Stimulated activated CD8-positive, alpha-beta memory T cell treated with anti-CD3 and anti-CD28 coated beads, Interleukin-12 subunit alpha, Interleukin-12 subunit beta, amount 100 ng/mL, for 1 hour (primary cell): ENCODE measurements around the gene HPS6.
A peak's percentile ranks its signal among the peaks of the same experiment; 100 is the strongest.

ENCODE experiments used
- DNase-seq: peaks from one replicate; pipeline ENCODE4 v3.0.0-alpha.2; 2020; ENCODE audit warnings: low read depth

The HPS6 gene

DNA sequence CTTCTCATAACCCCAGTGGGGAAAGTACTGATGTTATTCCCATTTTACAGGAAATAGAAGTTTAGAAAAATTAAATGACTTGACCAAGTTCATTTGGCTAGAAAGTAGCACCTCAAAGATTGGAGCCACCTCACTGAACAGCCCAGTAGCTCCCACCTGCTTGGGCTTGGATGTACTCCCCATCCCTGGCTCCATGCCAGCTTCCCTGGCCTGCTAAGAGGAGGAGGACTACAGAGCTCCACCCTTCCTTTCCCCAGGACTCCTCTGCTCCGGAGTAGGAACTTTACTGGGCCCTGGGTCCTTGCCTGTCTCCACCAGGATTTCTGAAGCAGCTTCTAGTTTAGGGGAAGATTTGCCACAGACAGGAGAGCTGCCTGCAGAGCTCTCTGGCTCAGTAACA, 3.1 kb downstream of the HPS6 start:
- no peak for DNase-seq

- DNase-seq = no peak
Measured at GRCh38 chr10:102069071-102069470, 3.9 kb downstream of the HPS6 start.

GRCh38 chr10:102072673-102073527, 7.8 kb downstream of the HPS6 start:
- peak; percentile 75 for DNase-seq

DNA sequence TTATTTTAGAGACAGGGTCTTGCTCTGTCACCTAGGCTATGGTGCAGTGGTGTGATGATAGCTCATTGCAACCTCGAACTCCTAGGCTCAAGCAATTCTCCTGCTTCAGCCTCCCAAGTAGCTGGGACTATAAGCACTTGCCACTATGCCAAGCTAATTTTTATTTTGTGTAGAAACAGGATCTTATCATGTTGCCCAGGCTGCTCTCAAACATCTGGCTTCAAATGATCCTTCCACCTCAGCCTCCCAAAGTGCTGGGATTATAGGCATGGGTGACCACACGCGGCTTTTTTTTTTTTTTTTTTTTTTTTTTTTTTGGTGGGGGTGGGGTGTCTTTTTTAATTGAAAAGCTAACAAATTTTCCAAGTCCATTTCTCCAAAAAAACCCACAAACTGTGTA, 18.4 kb downstream of the HPS6 start:
- no peak for DNase-seq

- DNase-seq = no peak
Measured at GRCh38 chr10:102085336-102085735, 20.2 kb downstream of the HPS6 start.

DNA sequence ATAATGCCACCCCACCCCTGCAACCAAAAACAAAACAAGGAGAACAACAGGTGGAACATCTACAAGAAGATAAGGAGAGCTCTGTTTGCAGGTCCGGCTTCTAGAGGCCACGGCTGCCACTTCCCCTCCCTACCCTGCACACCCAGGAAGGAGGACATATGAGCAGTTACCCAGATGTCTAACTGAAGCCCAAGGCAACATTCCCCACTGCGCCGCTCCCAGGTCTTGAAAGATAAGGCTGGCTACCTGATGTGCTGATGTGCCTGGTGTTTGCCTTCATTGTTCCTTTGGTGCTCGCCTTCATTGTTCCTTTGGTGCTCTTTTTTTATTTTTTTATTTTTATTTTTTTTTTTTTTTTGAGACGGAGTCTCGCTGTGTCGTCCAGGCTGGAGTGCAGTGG, 21.0 kb downstream of the HPS6 start:
- DNase-seq = no peak

DNA sequence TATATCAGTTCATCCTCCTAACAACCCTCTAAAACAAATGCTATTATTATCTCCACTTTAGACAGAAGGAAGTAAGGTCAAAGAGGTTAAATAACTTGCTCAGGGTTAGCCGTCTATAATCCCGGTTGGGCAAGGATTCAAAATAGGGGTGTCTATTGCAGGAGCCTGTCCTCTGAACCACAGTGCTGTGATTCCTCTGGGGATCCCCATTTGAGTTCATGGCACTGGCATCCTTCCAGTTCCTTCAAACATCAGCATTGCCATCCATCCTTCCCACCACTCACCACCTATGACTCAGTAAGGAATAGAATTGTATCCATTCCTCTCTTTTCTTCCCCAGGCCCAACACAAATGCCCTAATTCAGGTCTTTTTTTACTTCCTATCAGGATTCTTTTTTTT, 25.6 kb downstream of the HPS6 start:
- no peak for DNase-seq

- DNase-seq = no peak
Measured at GRCh38 chr10:102096449-102096848, 31.3 kb downstream of the HPS6 start.

GRCh38 chr10:102101152-102101551, 36.0 kb downstream of the HPS6 start:
- DNase-seq = no peak

DNA sequence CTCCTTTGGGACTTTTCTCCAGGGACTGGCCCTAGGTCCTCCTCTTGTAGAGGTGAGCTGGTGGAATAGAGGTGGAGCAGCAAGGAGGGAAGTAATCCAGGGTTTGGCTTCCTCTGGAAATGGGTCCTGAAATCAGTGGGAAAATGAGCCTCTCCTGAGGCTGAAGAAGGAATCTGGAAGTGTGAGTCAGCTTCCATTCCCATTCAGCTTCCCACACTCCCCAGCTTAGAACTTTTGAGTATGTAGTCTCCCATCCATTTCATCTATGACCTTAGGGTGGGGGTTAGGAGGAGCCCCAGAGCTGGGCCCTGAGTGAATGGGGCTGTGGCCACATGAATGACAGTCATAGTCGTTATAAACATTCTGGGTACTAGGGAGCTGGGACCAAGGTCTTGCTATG, 37.3 kb downstream of the HPS6 start:
- no peak for DNase-seq

GRCh38 chr10:102106998-102107397, 41.8 kb downstream of the HPS6 start:
- no peak for DNase-seq

DNA sequence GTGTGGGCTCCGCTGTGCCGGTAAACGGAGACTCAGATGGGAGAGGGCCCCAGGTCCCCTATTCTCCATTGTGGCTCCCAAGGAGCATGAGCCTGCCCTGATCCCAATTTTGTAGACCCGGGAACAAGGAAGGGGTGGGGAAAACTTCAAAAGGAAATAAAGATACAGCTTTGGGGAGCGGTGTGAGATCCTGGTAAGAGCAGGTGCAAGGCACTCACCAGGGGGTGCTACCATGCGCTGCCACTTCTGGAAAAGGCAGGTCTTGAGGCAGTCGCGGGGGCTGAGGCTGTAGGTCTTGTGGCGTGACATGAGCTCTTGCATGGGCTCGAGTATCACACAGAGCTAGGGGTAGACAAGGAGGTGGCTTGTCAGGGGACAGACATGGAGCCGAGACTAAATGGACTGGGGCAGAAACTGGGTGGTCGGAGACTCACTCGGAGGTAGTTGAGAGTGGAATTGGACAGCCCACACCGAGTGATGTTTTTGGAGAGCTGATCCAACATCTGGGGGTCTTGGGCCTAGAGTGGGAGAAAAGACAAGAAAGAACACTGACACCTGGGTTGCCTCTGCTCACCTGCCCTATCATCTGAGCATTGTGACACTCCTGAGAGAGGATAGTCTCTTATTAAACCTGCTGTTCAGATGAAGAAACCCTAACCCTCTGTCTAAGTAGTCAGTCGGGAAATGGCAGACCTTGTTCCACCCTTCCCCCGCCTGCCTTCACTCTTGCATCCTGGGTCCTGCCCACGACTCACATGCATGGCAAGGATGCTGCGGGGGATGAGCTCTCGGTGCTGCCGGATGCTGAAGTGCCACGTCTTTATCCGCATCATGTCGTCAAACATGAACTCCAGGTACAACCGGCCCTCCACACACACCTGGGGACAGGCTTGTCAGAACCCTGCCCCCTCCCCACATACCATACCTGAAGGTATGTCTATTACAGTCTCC, 44.3 kb downstream of the HPS6 start:
- no peak for DNase-seq

DNA sequence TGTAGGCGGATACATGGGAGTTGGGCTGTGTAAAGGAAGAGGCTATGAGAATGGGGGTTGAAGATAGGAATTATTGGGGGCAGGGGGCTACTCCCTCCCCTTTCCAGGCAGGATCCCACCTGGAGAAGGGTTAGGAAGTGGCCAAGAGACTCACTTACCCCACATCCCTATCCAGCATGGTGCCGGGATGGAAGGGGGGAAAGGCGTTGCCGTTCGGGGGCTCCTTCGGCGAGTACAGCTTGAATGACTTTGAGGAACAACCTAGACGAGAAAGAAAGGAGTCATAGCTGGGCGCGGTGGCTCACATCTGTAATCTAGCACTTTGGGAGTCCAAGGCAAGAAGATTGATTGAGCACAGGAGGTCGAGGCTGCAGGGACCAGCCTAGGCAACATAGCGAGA, 46.1 kb downstream of the HPS6 start:
- no peak for DNase-seq

DNA sequence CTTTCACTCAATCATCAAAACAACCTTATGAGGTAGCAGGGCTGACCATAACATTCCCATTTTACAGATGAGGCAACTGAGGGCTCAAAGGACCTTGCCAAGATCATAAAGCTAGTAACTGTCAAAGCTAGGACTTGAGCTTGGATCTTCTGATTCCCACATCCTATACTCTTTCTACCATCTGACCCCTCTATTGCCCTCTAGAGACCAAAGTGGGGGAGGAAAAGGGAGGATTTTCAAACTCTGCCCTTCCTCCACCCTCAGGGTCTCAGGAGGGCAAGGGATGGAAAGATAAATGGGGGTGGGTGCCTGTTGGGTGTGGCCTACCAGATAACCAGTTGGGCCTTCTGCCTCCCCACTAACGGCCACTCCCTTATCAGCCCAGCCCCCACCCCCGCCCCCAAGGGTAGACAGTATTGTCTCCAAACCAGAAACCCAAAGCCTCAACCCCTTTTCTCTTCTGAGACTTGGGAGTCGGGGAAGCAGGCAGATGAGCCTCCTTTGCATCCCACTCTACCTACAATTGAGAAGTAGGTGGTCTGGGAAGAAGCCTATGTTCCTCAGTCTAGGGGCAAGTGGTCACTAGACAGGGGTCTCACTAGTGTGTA, 47.2 kb downstream of the HPS6 start:
- no peak for DNase-seq

DNA sequence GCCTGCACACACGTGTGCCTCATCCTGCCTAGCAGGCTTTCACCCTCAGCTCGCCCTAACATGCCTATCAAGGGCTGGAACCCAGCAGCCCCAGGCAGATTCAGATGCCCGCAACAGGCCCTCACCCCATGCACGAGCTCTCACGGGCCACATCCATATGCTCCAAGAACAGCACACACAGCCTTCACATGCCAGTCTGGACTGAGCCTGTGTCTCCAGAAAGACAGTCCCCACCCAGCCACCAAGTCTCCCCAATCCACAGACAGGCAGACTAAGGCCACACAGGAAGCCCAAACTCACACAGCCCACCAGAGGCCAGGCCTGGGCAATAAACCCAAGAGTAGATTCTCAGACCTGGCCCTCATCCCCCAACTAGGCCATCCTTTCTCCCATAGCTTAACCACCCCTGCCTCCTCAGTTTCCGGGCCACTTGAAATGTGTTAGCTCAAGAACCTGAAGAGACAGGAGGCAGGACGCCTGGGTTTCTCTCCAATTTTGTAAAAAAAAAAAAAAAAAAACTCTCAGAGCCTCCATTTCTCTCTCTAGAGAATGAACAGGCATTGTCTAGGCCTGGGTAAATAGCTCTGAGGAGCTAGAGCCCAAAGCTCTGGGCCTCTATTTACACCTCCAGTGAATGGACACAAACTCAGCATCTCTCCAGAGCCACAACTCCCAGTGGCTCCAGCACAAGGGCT, 48.3 kb downstream of the HPS6 start:
- DNase-seq = no peak

GRCh38 chr10:102113956-102114857, 49.1 kb downstream of the HPS6 start:
- no peak for DNase-seq

DNA sequence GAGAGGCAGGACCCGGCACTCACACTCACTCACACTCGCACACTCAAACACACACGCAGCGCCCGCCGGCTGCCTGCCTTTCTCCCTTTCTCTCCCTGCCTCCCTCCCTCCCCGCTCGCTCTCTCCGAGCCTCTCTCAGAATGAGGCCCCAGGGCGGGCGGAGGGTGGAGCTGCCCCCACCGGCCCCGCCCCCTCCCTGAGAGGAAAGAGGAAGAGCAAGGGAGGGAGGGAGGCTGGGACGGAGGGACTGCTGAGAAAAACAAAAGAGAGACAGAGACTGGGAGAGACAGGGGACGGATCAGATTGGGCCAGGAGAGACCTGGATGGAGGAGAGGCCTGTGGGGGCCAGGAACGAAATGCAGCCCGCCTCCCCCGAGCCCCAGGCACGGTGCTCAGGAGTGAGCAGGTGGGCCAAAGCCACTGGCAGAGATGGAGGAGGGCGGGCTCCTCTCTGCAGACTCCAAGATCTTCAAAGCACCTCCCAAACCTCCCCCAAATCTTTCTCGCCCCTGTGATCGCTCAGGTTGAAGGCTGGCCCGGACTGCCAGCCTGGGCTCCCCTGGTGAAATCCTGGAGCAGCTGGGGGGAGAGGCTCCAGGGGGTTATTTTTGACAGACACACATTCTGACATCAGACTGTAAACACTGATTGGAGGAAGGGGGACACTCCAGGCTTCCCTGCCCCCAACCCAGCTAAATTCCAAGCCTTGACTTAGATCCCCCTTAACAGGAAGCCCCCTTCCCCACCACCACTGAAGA, 49.9 kb downstream of the HPS6 start:
- DNase-seq = peak; percentile 73

- DNase-seq = no peak
Measured at GRCh38 chr10:102115775-102116174, 50.6 kb downstream of the HPS6 start.

DNA sequence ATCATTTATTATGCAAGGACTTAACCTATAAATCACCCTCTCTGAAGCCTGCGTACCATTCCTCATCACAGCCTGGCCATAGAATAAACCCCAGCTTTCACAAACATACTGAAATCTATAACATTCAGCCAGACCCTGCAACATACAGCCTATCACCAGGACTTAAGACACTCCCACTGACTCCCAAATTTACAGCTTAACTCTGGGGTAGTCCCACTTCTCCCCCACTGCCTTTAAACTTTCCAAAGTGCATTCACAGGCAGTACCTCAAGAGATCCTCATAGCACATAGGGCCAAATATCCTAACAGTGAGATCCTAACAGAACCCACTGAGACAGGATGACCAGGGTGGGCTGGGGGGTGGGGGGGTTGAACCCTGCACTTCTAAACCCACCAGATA, 51.5 kb downstream of the HPS6 start:
- DNase-seq = no peak
